PC-3 (cell line): Measurements from ENCODE around the gene BBS12.

Source experiments
- EZH2 ChIP-seq: fragments of 300-600 bp; sonication (generic); IDR thresholded peaks from one replicate; pipeline ENCODE4 v1.6.1; 2017; ENCODE audit warnings: antibody characterized with exemption, mild to moderate bottlenecking, low read length; ENCODE audit not compliant: unreplicated experiment
- EZH2phosphoT487 ChIP-seq: fragments of 300-600 bp; sonication (generic); IDR thresholded peaks from 2 replicates; pipeline ENCODE4 v1.6.1; 2018; ENCODE audit warnings: mild to moderate bottlenecking, antibody characterized with exemption, low read length, borderline replicate concordance
- TF ChIP-seq, protein P1 (sequence below): fragments of 300-600 bp; sonication (generic); conservative IDR thresholded peaks from 2 replicates; pipeline ENCODE4 v1.5.1; 2017; ENCODE audit warnings: antibody characterized with exemption, low read depth, mild to moderate bottlenecking, low read length

DNA sequence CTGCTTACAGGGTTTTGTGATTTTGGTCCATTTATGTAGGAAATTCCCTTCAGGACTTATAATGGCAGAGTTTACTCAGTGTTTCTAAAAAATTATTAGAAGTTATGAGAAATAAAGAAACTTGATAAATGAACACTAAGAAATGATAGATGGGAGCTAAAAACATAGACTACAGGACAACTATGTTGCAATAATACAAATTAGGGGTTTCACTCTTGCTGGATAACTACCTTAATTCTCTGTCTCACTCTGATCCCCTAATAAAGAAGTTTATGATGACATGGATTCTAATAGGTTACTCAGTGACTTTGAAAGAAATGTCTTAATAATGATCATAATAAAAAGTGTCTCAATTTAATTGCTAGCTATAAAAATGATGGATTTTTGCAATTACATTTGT is 23.3 kb upstream of the BBS12 start:
- TF ChIP-seq, protein P1, sequence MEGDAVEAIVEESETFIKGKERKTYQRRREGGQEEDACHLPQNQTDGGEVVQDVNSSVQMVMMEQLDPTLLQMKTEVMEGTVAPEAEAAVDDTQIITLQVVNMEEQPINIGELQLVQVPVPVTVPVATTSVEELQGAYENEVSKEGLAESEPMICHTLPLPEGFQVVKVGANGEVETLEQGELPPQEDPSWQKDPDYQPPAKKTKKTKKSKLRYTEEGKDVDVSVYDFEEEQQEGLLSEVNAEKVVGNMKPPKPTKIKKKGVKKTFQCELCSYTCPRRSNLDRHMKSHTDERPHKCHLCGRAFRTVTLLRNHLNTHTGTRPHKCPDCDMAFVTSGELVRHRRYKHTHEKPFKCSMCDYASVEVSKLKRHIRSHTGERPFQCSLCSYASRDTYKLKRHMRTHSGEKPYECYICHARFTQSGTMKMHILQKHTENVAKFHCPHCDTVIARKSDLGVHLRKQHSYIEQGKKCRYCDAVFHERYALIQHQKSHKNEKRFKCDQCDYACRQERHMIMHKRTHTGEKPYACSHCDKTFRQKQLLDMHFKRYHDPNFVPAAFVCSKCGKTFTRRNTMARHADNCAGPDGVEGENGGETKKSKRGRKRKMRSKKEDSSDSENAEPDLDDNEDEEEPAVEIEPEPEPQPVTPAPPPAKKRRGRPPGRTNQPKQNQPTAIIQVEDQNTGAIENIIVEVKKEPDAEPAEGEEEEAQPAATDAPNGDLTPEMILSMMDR, result no peak
- TF ChIP-seq EZH2 (no peak), EZH2phosphoT487 (no peak)
